GM18517 (cell line): ENCODE data around the gene LSM8.
"Not testable (repeated sequence)": the region's sequence is repeated elsewhere in the genome, so short reads cannot be mapped to it uniquely, and the experiment has no call there.

Source experiments
- ATAC-seq: cut with Tn5 transposase; IDR thresholded peaks from one replicate; pipeline ENCODE4 v1.9.1; 2021; ENCODE audit warnings: mild to moderate bottlenecking, moderate library complexity; ENCODE audit not compliant: unreplicated experiment

The LSM8 gene

DNA sequence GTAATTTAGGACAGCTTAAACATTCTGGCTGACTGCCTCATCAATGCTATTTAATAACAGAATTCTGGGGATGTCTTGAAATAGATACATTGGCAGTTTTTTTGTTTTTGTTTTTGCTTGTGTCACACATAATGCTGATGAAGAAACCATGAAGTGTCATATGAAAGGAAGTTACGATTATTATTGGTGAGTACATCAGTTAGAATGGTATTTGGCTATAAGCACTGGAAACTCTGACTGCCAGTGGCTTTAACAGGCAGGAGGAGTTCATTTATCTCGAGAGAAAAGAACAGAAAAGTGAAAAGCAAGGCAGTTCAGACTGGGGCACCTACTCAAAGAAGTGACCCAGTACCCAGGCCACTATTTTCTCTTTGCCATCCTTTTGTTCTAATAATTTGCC is 18.1 kb downstream of the LSM8 start:
- ATAC-seq = no peak

GRCh38 chr7:118214051-118214832 is 30.3 kb downstream of the LSM8 start:
- peak; percentile 95 for ATAC-seq

DNA sequence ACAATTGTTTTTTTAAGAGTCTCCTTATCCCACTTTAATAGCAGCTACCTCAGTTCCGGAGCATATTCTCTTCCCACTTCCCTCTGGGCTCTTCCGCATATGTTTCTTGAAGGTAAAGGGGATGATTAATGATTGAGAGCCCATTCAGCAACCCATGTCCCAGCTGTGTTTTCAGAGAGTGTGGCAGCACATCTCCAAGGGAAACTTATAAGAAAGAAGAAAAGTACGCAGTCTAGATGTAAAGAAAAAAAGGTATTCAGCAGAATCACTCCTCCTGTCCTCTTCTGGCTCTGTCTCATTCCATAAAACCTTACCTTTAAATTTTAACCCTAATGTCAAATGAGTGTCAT is 30.8 kb downstream of the LSM8 start:
- ATAC-seq = no peak

DNA sequence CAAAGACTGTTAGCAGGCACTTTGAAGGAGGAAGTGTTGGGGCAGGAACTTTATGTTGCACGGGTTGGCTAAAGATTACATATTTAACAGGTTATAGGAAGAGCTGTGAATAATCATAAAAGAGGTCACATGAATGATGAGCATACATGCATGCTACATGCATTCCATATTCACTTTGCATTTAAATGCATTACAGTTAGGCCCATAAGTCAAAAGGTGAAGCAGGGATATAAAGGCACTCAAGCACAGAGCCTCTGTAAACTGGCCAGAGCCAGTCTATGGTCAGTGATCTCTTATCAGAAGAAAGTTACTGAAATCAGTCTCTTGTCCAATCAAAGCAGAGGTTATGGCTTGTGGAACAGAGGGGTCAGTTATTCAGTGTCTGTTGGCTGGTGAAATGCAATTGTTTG is 33.3 kb downstream of the LSM8 start:
- no peak for ATAC-seq

GRCh38 chr7:118218413-118219156 is 34.6 kb downstream of the LSM8 start:
- ATAC-seq = no peak

DNA sequence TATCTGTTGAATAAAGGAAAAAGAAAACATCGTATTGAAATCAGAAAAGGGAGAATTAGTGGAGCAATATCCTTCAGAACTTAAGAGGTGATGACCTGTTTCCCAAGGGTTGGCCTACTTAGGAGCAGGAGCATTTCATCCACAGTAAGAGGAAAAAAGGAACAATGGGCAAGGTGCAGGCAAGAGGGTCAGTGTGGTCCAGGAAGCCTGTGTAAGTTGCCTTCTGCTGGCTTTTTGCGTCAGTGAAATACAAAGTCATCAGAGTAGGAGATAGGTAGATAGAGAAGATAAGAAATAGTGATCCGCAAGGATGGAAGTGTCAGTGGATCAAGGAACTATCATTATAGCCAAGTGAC is 35.2 kb downstream of the LSM8 start:
- no peak for ATAC-seq

GRCh38 chr7:118220583-118220982 is 36.6 kb downstream of the LSM8 start:
- ATAC-seq = no peak

DNA sequence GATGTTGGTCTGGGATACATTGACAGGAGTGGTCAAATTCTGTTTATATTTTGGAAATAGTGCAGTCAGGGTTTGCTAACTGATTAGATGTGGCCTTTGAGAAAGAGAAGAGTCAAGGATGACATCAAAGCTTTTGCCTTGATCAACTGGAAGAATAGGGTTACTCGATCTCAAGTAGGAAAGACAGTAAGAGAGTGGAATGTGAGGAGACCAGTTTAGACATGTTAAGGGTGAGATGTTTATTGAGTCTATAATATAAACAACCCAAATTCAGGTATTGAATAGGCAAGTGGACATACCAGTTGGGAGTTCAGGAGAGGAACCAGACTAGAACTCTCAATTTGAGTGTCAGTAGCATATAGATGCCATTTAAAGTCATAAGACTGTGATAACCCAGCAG is 38.6 kb downstream of the LSM8 start:
- ATAC-seq = no peak

DNA sequence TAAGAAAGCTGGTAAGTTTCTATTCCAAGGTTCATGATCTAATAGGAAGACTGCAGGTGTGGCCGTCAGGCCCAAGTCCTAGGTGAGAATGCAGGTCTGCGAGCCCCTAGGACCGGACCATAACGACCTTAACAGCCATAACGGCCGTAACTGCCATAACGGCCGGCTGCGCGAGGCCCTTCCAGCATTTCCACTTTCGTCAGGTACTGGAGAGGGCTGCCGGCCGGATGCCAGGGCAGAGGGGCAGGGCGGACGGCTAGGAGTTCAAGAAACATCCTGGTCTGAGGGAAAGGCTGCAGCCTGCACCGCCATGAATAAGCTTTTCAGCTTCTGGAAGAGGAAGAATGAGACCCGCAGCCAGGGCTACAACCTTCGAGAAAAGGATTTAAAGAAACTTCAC is 40.6 kb downstream of the LSM8 start, which contains the start of gene ANKRD7:
TSS of gene ANKRD7 (plus strand) at position 184 of the 400 bp plus-strand sequence. CDS start at position 311, 127 bp downstream.
- no peak for ATAC-seq

GRCh38 chr7:118232837-118233236 is 48.9 kb downstream of the LSM8 start:
- no peak for ATAC-seq

- no peak for ATAC-seq
Measured at GRCh38 chr7:118233799-118234198, 49.8 kb downstream of the LSM8 start.

- ATAC-seq = no peak
Measured at GRCh38 chr7:118239014-118239413, 55.0 kb downstream of the LSM8 start.

GRCh38 chr7:118240320-118240719 is 56.4 kb downstream of the LSM8 start:
- ATAC-seq = not testable (repeated sequence)
